Measurements from ENCODE around the gene ACHE. TPM values are rescaled to one million over a fixed set of nuclear protein-coding genes. Genes with fewer than 3 reads are reported as not detected.

ACHE gene
- total RNA-seq, 1 experiment from 2014 or later, result 3.2 TPM

DNA sequence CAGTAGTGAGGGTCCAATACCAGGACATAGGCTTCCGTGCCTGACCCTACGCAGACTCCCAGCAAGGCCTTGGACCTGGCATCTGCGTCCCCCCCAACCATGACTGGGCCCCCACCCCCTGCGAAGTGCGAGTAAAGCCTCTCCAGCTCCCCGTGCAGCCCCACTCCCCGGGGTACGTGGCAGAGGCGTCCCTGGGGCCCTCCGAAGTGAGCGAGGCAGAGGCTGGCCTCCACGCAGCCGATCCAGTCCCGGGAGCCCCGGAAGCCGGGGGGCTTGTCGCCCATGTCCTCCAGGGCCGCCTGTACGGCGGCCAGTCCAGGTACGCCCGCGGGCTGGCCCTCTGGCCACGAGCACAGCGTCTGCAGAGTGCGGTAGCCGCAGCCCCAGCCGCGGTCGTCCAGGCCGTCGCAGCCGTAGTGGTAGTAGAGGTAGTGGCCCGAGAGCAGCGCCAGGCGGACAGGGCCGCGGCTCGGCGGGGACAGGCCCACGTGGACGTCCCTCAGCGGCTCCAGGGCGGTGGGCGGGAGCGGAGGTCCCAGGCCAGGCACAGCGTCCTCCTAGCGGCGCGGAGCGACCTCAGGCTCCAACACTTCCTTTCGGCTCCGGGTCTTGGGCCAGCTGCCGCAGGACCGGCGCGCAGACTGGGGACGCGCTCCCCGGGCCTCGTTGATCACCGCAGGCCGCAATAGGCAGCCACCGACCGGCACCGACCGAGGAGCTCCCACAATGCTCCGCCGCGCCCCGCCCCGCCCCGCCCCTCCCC lies 6.5 kb downstream of the ACHE start, which contains the start of gene UFSP1:
UFSP1 (minus strand) TSS at position 728 of the 763 bp plus-strand sequence; CDS start at position 284, 444 bp downstream.
- BruUV-seq (replicated peaks), result no TSS peak
- CTCF ChIA-PET, result interaction anchor here (0.5 to 1.4 kb wide), 11 partner anchors 14 to 394 kb away, joined by 3 to 17 read pairs (median 5); partner anchors contain the start of genes POP7 and SRRT
- Mint-ChIP-seq H3K4me3 (ENCODE audit: low read depth, unreplicated experiment) (peak within 1 kb of the TSS; percentile 67), H3K27me3 (ENCODE audit: unreplicated experiment) (no peaks in the 10 kb centered on the region), H3K36me3 (ENCODE audit: insufficient read depth, unreplicated experiment) (peaks cover 56% of the 10 kb centered on the region), H3K4me1 (ENCODE audit: low read depth, unreplicated experiment) (peaks cover 18% of the 10 kb centered on the region), H3K9me3 (ENCODE audit: low read depth, unreplicated experiment) (no peaks in the 10 kb centered on the region), H3K27ac (ENCODE audit: unreplicated experiment) (peak within 1 kb of the TSS; percentile 61)
- TF ChIP-seq, protein P1, sequence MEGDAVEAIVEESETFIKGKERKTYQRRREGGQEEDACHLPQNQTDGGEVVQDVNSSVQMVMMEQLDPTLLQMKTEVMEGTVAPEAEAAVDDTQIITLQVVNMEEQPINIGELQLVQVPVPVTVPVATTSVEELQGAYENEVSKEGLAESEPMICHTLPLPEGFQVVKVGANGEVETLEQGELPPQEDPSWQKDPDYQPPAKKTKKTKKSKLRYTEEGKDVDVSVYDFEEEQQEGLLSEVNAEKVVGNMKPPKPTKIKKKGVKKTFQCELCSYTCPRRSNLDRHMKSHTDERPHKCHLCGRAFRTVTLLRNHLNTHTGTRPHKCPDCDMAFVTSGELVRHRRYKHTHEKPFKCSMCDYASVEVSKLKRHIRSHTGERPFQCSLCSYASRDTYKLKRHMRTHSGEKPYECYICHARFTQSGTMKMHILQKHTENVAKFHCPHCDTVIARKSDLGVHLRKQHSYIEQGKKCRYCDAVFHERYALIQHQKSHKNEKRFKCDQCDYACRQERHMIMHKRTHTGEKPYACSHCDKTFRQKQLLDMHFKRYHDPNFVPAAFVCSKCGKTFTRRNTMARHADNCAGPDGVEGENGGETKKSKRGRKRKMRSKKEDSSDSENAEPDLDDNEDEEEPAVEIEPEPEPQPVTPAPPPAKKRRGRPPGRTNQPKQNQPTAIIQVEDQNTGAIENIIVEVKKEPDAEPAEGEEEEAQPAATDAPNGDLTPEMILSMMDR (IDR thresholded peaks at IDR 0.05; ENCODE audit: unreplicated experiment), result no peak
- DNase-seq, result no peak
- intact Hi-C loops (cut with micrococcal nuclease; ENCODE audit: unreplicated experiment), result no loop called here

GRCh38 chr7:100888291-100888987 lies 7.2 kb downstream of the ACHE start:
- TSS peak; percentile 43 for BruUV-seq (replicated peaks)
- no peak overlapping the region for H3K27ac Mint-ChIP-seq (ENCODE audit: unreplicated experiment)
- H3K36me3 Mint-ChIP-seq (ENCODE audit: insufficient read depth, unreplicated experiment), result peaks cover 56% of the 10 kb centered on the region
- intact Hi-C loops (cut with micrococcal nuclease; ENCODE audit: unreplicated experiment), result no loop called here
- no peak for DNase-seq
- no peaks in the 10 kb centered on the region for H3K27me3 Mint-ChIP-seq (ENCODE audit: unreplicated experiment)
- no peaks in the 10 kb centered on the region for H3K9me3 Mint-ChIP-seq (ENCODE audit: low read depth, unreplicated experiment)
- TF ChIP-seq, protein P1 (IDR thresholded peaks at IDR 0.05; ENCODE audit: unreplicated experiment), result no peak
- peaks cover 18% of the 10 kb centered on the region for H3K4me1 Mint-ChIP-seq (ENCODE audit: low read depth, unreplicated experiment)
- peak overlapping the region; percentile 67 for H3K4me3 Mint-ChIP-seq (ENCODE audit: low read depth, unreplicated experiment)
- CTCF ChIA-PET, result interaction anchor here (0.5 to 1.3 kb wide), 2 partner anchors 256 to 394 kb away, joined by 4 to 5 read pairs; no protein-coding TSS in a partner anchor

- intact Hi-C loops (cut with micrococcal nuclease; ENCODE audit: unreplicated experiment), result no loop called here
- Mint-ChIP-seq H3K4me3 (ENCODE audit: low read depth, unreplicated experiment) (peak overlapping the region; percentile 67), H3K36me3 (ENCODE audit: insufficient read depth, unreplicated experiment) (peaks cover 63% of the 10 kb centered on the region), H3K9me3 (ENCODE audit: low read depth, unreplicated experiment) (no peaks in the 10 kb centered on the region), H3K27me3 (ENCODE audit: unreplicated experiment) (no peaks in the 10 kb centered on the region), H3K27ac (ENCODE audit: unreplicated experiment) (no peak overlapping the region), H3K4me1 (ENCODE audit: low read depth, unreplicated experiment) (peaks cover 18% of the 10 kb centered on the region)
- CTCF ChIA-PET, result interaction anchor here (0.5 kb wide), 1 partner anchor 212 kb away, joined by 3 read pairs; no protein-coding TSS in a partner anchor
- no peak for DNase-seq
- TSS peak; percentile 73 for BruUV-seq (replicated peaks)
- TF ChIP-seq, protein P1 (IDR thresholded peaks at IDR 0.05; ENCODE audit: unreplicated experiment), result no peak
Observed at GRCh38 chr7:100887516-100888290, 8.0 kb downstream of the ACHE start.

GRCh38 chr7:100886936-100887515 lies 8.7 kb downstream of the ACHE start:
- TF ChIP-seq, protein P1 (IDR thresholded peaks at IDR 0.05; ENCODE audit: unreplicated experiment), result no peak
- Mint-ChIP-seq H3K36me3 (ENCODE audit: insufficient read depth, unreplicated experiment) (peaks cover 70% of the 10 kb centered on the region), H3K9me3 (ENCODE audit: low read depth, unreplicated experiment) (no peaks in the 10 kb centered on the region), H3K4me1 (ENCODE audit: low read depth, unreplicated experiment) (peaks cover 18% of the 10 kb centered on the region), H3K4me3 (ENCODE audit: low read depth, unreplicated experiment) (no peak overlapping the region), H3K27me3 (ENCODE audit: unreplicated experiment) (no peaks in the 10 kb centered on the region), H3K27ac (ENCODE audit: unreplicated experiment) (no peak overlapping the region)
- CTCF ChIA-PET, result interaction anchor here (0.5 kb wide), 1 partner anchor 211 kb away, joined by 3 read pairs; no protein-coding TSS in a partner anchor
- BruUV-seq (replicated peaks), result no TSS peak
- no peak for DNase-seq
- intact Hi-C loops (cut with micrococcal nuclease; ENCODE audit: unreplicated experiment), result no loop called here
